Frontal cortex (tissue), 4 donors: Measurements from ENCODE around the gene BID. TPM values are rescaled to one million over a fixed set of nuclear protein-coding genes. Genes with fewer than 3 reads are reported as not detected.

Source experiments
- DNase-seq, 2 donors: peaks; one replicate each; pipeline ENCODE4 v3.0.0; 2012; ENCODE audit warnings: low spot score in 2 of 2
- FAIRE-seq: peaks from 2 replicates; lab custom pipeline; 2012; peaks lifted over from hg19 to GRCh38; lab: Jason Lieb, UNC
- total RNA-seq: library from RNA; depleted of rRNA; stranded (reverse); fragments of >200 nt; gene quantifications from one replicate; pipeline ENCODE4 v1.2.3, GENCODE V29; 2014
- donor health status: control.
- donor health status: control.
- donor health status: control.

The BID gene
- total RNA-seq, 1 donor from 2014 or later = 39.9 TPM

DNA sequence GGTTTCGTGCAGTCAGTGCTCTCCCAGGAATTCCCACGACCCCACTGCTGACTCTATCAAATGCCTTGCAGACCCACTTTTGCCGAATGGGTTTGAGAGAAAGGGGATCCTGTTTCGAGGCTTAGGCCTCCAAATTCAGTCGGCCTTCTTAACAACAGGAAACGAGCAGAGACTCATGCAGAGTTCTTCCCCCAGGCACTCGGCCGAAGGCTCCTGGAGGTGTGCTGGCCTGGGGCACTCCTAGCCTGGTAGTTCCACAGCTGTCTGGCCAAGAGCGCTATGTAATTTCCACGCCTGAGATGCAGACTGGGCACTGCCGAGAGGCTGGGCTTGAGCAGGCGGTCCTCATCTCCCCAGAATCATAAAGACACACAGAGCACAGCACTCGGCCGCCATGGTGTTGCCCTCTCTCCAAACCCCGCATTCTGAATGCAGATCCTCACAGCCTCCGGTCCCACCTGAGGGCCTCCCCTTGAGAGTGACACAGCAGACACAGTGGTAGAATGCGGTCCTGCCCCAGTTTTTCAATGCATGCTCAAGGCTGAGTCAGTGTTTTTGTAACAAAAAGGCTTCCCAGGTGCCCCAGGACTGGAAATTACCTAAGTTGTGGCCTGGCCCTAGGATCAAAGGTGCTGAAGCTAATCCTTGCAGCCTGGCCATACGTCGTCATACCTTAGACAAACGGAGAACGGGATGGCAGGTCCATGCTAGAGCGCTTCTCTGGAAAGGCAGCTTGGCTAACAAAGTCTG lies 30.2 kb upstream of the BID start:
- DNase-seq (no peak), FAIRE-seq (no peak)

GRCh38 chr22:17803609-17804270 lies 29.5 kb upstream of the BID start:
- DNase-seq = no peak
- no peak for FAIRE-seq

GRCh38 chr22:17802822-17803221 lies 28.6 kb upstream of the BID start:
- DNase-seq = no peak
- no peak for FAIRE-seq

GRCh38 chr22:17802411-17802810 lies 28.1 kb upstream of the BID start:
- FAIRE-seq (no peak), DNase-seq (no peak)

DNA sequence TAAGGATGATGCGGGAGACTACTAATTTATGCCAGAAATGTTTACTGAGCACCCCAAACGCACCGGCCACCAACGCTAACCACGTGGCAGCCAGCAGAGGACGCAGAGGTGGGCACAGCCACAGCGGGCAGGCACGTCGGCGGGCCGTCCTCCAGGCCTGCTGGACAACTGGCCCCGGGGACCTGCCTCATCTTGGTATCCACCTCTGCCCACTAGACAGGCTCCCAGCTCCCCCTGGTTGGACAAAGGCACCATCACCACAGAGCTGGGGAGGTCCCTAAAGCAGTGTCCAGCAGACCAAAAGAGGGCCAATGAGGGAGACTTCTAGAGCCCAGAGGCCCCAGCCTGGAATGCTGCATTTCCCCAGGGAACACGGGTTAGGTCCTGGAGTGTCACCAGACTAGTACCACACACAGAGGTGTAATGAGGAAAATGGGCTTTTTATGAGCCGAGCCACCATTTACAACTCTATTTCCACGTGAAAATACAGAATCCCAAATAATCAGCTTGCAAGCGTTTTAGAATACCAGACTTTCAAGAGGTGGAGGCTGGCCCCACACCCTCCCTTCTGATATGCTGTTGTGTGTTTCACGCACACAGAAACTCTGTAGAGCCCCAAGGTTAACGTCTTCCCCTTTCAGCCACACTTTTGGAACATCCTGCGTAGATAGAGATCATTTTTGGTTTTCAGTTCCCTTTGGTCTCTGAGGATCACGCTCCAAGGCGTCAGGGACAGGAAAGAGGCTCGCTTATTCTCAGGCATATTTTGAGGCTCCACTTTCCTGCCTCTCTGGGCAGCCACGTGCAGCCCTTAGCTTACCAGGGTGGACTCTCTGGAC lies 23.7 kb upstream of the BID start:
- FAIRE-seq (no peak), DNase-seq (no peak)

- no peak for DNase-seq
- no peak for FAIRE-seq
These were observed 22.4 kb upstream of the BID start for GRCh38 chr22:17796695-17797094.

- DNase-seq (no peak), FAIRE-seq (no peak)
These were observed 21.6 kb upstream of the BID start for GRCh38 chr22:17795661-17796548.

- DNase-seq (no peak), FAIRE-seq (no peak)
These were observed 20.7 kb upstream of the BID start for GRCh38 chr22:17794726-17795542.

- DNase-seq = no peak
- FAIRE-seq = no peak
These were observed 18.7 kb upstream of the BID start for GRCh38 chr22:17792854-17793434.

GRCh38 chr22:17792299-17792698 lies 18.0 kb upstream of the BID start:
- no peak for DNase-seq
- FAIRE-seq = no peak

DNA sequence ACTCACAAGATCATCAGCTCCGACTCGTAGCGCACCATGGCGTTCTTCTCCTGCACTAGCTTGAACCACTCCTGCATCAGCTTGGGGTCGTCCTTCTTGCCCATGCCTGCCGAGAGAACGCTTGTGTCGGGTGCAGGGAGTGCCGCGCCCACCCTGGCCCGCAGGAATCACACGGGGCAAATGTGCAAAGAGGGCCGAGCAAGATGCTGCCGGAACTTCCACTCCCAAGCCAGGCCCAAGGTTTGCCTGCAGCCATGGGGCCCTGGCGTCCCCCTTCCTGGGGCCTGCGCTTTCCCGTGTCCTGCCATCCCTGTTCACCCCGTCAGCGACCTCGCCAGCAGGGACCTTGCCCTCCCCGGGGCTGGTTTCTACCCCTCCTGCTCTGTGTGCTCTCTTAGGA lies 16.9 kb upstream of the BID start:
- DNase-seq (no peak), FAIRE-seq (no peak)

DNA sequence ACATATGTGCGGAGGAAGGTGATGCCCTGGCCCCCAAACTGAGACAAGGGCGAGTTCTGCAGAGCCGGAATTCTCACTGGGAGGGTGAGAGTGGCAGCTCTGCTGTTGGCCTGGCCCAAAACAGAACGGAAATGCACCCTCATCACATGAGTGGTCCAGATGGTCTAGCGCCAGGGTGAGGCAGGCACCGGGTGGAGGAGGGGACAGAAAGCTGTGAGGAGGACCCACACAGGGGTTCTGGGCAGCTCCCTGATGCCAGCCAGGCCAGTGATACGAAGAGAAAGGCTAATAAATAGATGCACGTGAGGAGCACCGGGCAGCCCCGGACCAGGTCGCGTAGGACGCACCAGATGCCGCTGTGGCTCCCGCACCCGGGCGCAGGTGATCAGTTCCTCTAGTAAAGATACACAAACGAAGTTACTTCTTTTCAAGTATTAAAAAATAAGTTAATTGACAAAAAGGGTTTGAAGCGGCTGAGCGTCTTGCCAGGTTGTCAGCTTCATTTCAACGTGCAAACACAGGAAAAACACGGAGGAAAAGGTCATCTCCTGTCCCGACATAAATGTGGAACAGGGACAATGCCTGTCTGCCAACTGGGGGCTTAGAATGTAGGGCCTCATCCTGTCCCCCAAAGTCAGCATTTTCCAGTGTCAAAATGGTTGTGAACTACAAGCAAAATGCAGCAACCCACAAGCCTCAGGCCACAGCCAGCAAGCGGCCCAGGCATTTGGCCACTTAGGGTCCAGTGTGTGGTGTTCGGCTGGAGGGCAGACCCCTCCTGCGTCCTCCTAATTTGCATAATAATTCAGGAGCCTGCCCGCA lies 15.3 kb upstream of the BID start:
- no peak for FAIRE-seq
- DNase-seq = no peak

DNA sequence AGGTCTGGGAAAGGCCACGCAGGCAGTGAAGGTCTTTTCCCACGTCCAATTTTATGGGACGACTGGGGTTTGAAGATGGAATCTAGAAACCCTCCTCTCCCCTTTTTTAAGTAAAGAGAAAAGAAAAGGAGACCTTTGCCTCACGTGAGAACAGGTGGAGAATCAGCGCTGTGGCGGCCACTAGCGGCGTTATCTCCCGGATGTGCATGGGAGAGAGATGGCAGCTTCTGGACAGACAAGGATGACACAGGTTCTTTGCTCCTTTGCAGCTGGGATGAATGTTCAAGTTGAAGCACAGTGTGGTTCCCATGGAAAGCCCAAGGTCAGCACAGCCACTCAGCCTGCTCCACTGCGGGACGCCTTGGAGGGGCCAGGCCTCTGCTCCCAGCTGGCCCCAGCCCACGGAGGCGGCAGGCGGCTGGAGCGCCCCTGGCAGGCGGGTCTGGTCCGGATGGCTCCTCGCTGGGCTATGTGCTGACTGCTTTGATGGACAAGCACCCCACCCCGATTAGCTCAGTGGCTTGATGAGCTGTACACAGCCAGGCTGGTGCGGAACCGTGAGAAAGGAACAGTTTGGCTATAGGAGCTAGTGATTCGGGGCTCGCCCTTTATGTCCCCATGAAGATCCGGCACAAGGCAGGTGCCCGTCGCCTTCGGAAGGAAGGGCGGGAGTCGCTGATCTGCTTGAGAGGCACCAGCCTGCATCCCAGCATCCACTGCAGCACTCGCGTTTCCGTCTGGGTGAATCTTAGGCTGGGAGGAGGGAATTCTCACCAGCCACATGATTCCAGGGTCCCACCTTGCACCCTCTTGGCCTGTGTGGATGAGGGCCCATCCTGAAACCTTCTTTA lies 14.5 kb upstream of the BID start:
- FAIRE-seq (no peak), DNase-seq (no peak)

DNA sequence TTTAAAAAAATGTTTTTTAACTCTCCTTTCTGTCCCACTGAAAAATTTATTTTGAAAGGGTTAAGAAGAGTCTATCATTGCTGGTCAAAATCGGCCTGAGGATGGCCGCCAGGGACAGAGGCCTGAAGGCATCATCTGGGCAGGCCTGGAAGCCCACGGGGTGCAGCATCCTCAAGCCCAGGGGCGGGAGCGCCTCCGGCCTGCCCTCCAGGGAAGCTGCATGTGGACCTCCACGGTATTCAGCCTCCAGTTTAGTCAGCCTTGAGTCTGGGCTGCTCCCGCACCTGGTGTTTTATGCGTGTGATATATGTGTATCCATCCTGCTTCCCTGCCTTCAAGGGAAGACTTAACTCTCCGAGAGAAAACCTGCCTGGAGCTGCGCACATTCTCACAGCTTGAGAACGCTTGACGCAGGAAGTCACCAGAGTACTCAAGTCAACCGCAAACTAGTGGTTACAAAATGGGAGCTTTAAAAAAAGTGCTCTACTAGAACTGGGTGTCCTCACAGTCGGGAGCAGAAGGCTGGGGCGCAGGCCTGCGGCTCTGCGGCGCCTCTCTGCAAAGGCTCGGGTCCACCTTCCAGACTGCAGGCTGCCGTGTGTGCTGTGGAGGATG lies 13.6 kb upstream of the BID start:
- FAIRE-seq = no peak
- DNase-seq = no peak

- no peak for DNase-seq
- no peak for FAIRE-seq
These were observed 13.0 kb upstream of the BID start for GRCh38 chr22:17787241-17787640.

- DNase-seq = no peak
- no peak for FAIRE-seq
These were observed 12.3 kb upstream of the BID start for GRCh38 chr22:17786435-17787161.
